ENCODE data around the gene BCL10.

DNA sequence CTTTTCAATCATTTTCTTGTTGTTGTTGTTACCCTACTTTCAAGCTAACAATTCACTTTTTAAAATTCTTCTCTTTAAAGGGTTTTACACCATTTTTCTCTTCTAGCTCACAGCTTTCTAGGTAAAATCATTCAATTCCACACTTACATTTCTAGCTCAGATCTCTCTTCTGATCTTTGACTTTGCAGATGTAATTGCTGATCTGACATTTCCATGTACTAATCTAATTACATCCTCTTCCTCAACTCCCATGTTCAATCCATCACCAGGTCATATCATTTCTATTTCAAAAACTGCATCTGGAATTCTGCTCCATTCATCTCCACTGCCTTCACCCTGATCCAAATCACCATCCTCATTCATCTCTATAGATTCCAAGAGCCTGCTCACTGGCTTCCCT lies 3.0 kb downstream of the BCL10 start:
- TF ChIP-seq CTCF (IDR thresholded peaks at IDR 0.05; ENCODE audit: insufficient read depth, low read depth, low read length): no peak
- TF ChIP-seq EZH2 (IDR thresholded peaks at IDR 0.05; ENCODE audit: insufficient read depth, low read length): no peak

All from astrocyte (in vitro differentiated cells and primary cell).